IMR-90 (cell line): ENCODE measurements around the gene PIGU. TPM values are rescaled to one million over a fixed set of nuclear protein-coding genes. Genes with fewer than 3 reads are reported as not detected.
"Not testable (repeated sequence)": the region's sequence is repeated elsewhere in the genome, so short reads cannot be mapped to it uniquely, and the experiment has no call there.

Source experiments
- ATAC-seq: fragments of 200-7000 bp; cut with Tn5 transposase; 2 replicates; pipeline ENCODE4 v1.9.1; 2020; ENCODE audit warnings: low read depth, mild to moderate bottlenecking, moderate library complexity
- BruUV-seq: library from RNA; stranded (reverse); fragments of 400-500 nt; replicated peaks from 2 replicates; lab custom pipeline; 2021; lab: Mats Ljungman, UMichigan
- CTCF ChIA-PET: fragments of 300-600 bp; formaldehyde crosslinking; extraction: SDS; loops from one replicate; lab custom pipeline; 2021; ENCODE audit warnings: antibody characterized with exemption; lab: Yijun Ruan, JAX
- POLR2A ChIA-PET: fragments of 300-600 bp; sonication (Branson Sonifier 250); formaldehyde crosslinking; loops from one replicate; lab custom pipeline; 2022; ENCODE audit warnings: antibody characterized with exemption; ENCODE audit not compliant: unreplicated experiment; lab: Charles Lee
- DNase-seq: peaks from one replicate; pipeline ENCODE4 v3.0.0; 2013
- H2AFZ ChIP-seq: replicated peaks from 2 replicates; pipeline ENCODE3; 2013; ENCODE audit warnings: low read length, mild to moderate bottlenecking; ENCODE audit not compliant: poor library complexity
- H2AK5ac ChIP-seq: 2 replicates; pipeline ENCODE4 v1.6.1; 2013; ENCODE audit warnings: low read depth, low read length, inconsistent platforms
- H2AK9ac ChIP-seq: replicated peaks from 2 replicates; pipeline ENCODE3; 2013; ENCODE audit warnings: mild to moderate bottlenecking, low read depth, low read length, moderate library complexity; ENCODE audit not compliant: poor library complexity
- H2BK120ac ChIP-seq: 2 replicates; pipeline ENCODE4 v1.6.1; 2013; ENCODE audit warnings: low read depth, low read length, inconsistent platforms
- H2BK15ac ChIP-seq: 3 replicates; pipeline ENCODE4 v1.6.1; 2013; ENCODE audit warnings: low read depth, low read length, inconsistent platforms
- H2BK20ac ChIP-seq: 2 replicates; pipeline ENCODE4 v1.6.1; 2013; ENCODE audit warnings: low read depth, mild to moderate bottlenecking, inconsistent platforms, low read length, moderate library complexity
- H2BK5ac ChIP-seq: 2 replicates; pipeline ENCODE4 v1.6.1; 2013; ENCODE audit warnings: mild to moderate bottlenecking, low read depth, low read length, inconsistent platforms; ENCODE audit not compliant: poor library complexity, severe bottlenecking
- H3K14ac ChIP-seq: replicated peaks from 2 replicates; pipeline ENCODE4 v1.6.1; 2013; ENCODE audit warnings: low read depth, low read length, inconsistent platforms
- H3K18ac ChIP-seq: 2 replicates; pipeline ENCODE4 v1.6.1; 2013; ENCODE audit warnings: low read depth, low read length, control low read depth
- H3K23ac ChIP-seq: 2 replicates; pipeline ENCODE4 v1.6.1; 2013; ENCODE audit warnings: low read depth, low read length, inconsistent platforms
- H3K27ac ChIP-seq: 2 replicates; pipeline ENCODE4 v1.5.1; 2013; ENCODE audit warnings: mild to moderate bottlenecking, control low read depth, low read length; ENCODE audit not compliant: insufficient read depth
- H3K27me3 ChIP-seq: 2 replicates; pipeline ENCODE4 v1.6.1; 2013; ENCODE audit warnings: low read length; ENCODE audit not compliant: control insufficient read depth, insufficient read depth
- H3K36me3 ChIP-seq: 2 replicates; pipeline ENCODE4 v1.6.1; 2013; ENCODE audit warnings: low read length, mixed read lengths; ENCODE audit not compliant: control insufficient read depth, insufficient read depth
- H3K4ac ChIP-seq: 2 replicates; pipeline ENCODE4 v1.6.1; 2013; ENCODE audit warnings: low read depth, low read length, inconsistent platforms
- H3K4me1 ChIP-seq: 2 replicates; pipeline ENCODE4 v1.6.1; 2013; ENCODE audit warnings: low read length, mixed read lengths; ENCODE audit not compliant: control insufficient read depth, insufficient read depth
- H3K4me2 ChIP-seq: 2 replicates; pipeline ENCODE4 v1.6.1; 2013; ENCODE audit warnings: low read depth, mild to moderate bottlenecking, control low read depth, low read length, moderate library complexity
- H3K4me3 ChIP-seq: 2 replicates; pipeline ENCODE4 v1.5.1; 2013; ENCODE audit warnings: low read depth, mild to moderate bottlenecking, control low read depth, low read length, moderate library complexity; ENCODE audit not compliant: insufficient read depth
- H3K56ac ChIP-seq: 2 replicates; pipeline ENCODE4 v1.6.1; 2013; ENCODE audit warnings: low read length, inconsistent platforms; ENCODE audit not compliant: insufficient read depth; ENCODE audit errors: extremely low read depth
- H3K79me1 ChIP-seq, 2 experiments: 2 replicates each; pipeline ENCODE4 v1.6.1; 2013; ENCODE audit warnings: low read length in 2 of 2, inconsistent platforms in 1 of 2, low read depth in 1 of 2
- H3K9ac ChIP-seq: 2 replicates; pipeline ENCODE4 v1.6.1; 2013; ENCODE audit warnings: low read depth, low read length, control low read depth
- H3K9me1 ChIP-seq: 2 replicates; pipeline ENCODE4 v1.6.1; 2013; ENCODE audit warnings: low read length, inconsistent platforms; ENCODE audit not compliant: insufficient read depth
- H3K9me3 ChIP-seq: 2 replicates; pipeline ENCODE4 v1.6.1; 2013; ENCODE audit warnings: low read length; ENCODE audit not compliant: control insufficient read depth, insufficient read depth
- H4K20me1 ChIP-seq: 2 replicates; pipeline ENCODE4 v1.6.1; 2013; ENCODE audit warnings: low read length, inconsistent platforms; ENCODE audit not compliant: insufficient read depth
- H4K5ac ChIP-seq: 2 replicates; pipeline ENCODE4 v1.6.1; 2013; ENCODE audit warnings: mild to moderate bottlenecking, low read depth, low read length, control low read depth
- H4K8ac ChIP-seq, 2 experiments: 2 replicates each; pipeline ENCODE4 v1.6.1; 2013; ENCODE audit warnings: low read depth in 2 of 2, low read length in 2 of 2, control low read depth in 1 of 2, inconsistent platforms in 1 of 2
- H4K91ac ChIP-seq: 2 replicates; pipeline ENCODE4 v1.6.1; 2013; ENCODE audit warnings: low read depth, low read length, inconsistent platforms; ENCODE audit not compliant: insufficient read depth
- BHLHE40 ChIP-seq: fragments of 150-350 bp; IDR thresholded peaks from 2 replicates; pipeline ENCODE4 v1.6.1; 2016; ENCODE audit warnings: mild to moderate bottlenecking, low read depth, low read length
- FOS ChIP-seq: fragments of 150-350 bp; IDR thresholded peaks from 2 replicates; pipeline ENCODE4 v1.6.1; 2016; ENCODE audit warnings: low read depth, low read length
- MAFK ChIP-seq: IDR thresholded peaks from 2 replicates; pipeline ENCODE4 v1.6.1; 2012; ENCODE audit warnings: low read depth, low read length, improper control_type of control experiment
- NFE2L2 ChIP-seq: fragments of 150-350 bp; IDR thresholded peaks from 2 replicates; pipeline ENCODE4 v1.6.1; 2016; ENCODE audit warnings: low read depth, mild to moderate bottlenecking, low read length
- RFX5 ChIP-seq: IDR thresholded peaks from 2 replicates; pipeline ENCODE4 v1.8.0; 2012; ENCODE audit warnings: low read depth, mild to moderate bottlenecking, low read length, moderate library complexity
- SMC3 ChIP-seq: fragments of 150-350 bp; IDR thresholded peaks from 2 replicates; pipeline ENCODE4 v1.6.1; 2016; ENCODE audit warnings: low read depth, mild to moderate bottlenecking, antibody characterized with exemption, low read length, moderate library complexity
- WGBS, 2 experiments: methylation state at CpG; one replicate each; pipeline versions ENCODE4 v1.1.5 to v1.1.7; 2013; ENCODE audit warnings: missing lambda C conversion rate in 2 of 2; ENCODE audit not compliant: insufficient read length in 1 of 2; ENCODE audit errors: extremely low coverage in 2 of 2; 5-methylcytosine and 5-hydroxymethylcytosine counted together
- dilution Hi-C: fragments of 300-500 bp; cut with HindIII; formaldehyde crosslinking; loops from one replicate; pipeline ENCODE4 v1.14.3; 2018; ENCODE audit warnings: low sequenced_read_pairs; ENCODE audit not compliant: unreplicated experiment
- in situ Hi-C: fragments of 300-500 bp; cut with MboI; formaldehyde crosslinking; loops from 3 replicates; pipeline ENCODE4 v1.14.3; 2019; ENCODE audit warnings: low sequenced_read_pairs, inconsistent platforms, mixed read lengths
- intact Hi-C: fragments of 100-400 bp; cut with micrococcal nuclease; formaldehyde crosslinking; loops from 2 replicates; pipeline ENCODE4 v1.10.0; 2022
- polyA plus RNA-seq, 3 experiments: library from polyadenylated mRNA; depleted of rRNA; stranded (reverse); fragments of >200 nt; gene quantifications; 2 replicates each; pipeline ENCODE4 v1.2.3, GENCODE V29; 2012; ENCODE audit warnings: low replicate concordance in 1 of 3
- total RNA-seq: library from RNA; depleted of rRNA; stranded (reverse); fragments of >200 nt; gene quantifications from 2 replicates; pipeline ENCODE4 v1.2.3, GENCODE V29; 2012
- TF ChIP-seq, protein P1 (sequence below): fragments of 150-350 bp; IDR thresholded peaks from 2 replicates; pipeline ENCODE4 v1.6.1; 2016; ENCODE audit warnings: low read depth, mild to moderate bottlenecking, low read length, moderate library complexity, borderline replicate concordance
- TF ChIP-seq, protein P2 (sequence below): fragments of 150-350 bp; IDR thresholded peaks from 2 replicates; pipeline ENCODE4 v1.6.1; 2017; ENCODE audit warnings: mild to moderate bottlenecking, antibody characterized with exemption, low read length, low read depth

Gene PIGU
- total and polyA plus RNA-seq, 2 of the 4 experiments (the other 2 are of a cell fraction): 11.1 to 31.1 TPM

DNA sequence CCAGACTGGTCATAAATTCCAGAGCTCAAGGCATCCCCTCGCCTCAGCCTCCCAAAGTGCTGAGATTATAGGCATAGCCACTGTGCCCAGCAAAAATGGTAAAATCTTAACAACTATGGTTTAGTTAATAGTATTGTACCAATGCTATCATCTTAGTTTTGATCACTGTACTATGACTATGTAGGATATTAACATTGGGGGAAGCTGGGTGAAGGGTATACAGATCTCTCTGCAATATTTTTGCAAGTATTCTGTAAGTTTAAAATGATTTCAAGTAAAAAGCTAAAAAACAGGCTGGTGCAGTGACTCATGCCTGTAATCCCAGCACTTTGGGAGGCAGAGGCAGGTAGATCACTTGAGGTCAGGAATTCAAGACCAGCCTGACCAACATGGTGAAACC lies 7.8 kb downstream of the PIGU start:
- Histone ChIP-seq H2BK120ac (no peak overlapping the region), H2BK15ac (no peak overlapping the region), H3K36me3 (no peaks in the 10 kb centered on the region), H2AFZ (no peak overlapping the region), H3K27me3 (no peaks in the 10 kb centered on the region), H3K4me2 (no peak overlapping the region), H3K9me1 (no peaks in the 10 kb centered on the region), H3K79me1 (peaks cover 0 to 7% of the 10 kb centered on the region in 2 experiments; a peak in 3 of 4 replicates), H2AK9ac (no peak overlapping the region), H3K56ac (no peak overlapping the region), H4K5ac (no peak overlapping the region), H4K8ac (no peak overlapping the region), H4K91ac (no peak overlapping the region), H3K4ac (no peak overlapping the region), H3K4me1 (no peaks in the 10 kb centered on the region), H3K27ac (no peak overlapping the region), H3K18ac (no peak overlapping the region), H2AK5ac (no peak overlapping the region), H3K9ac (no peak overlapping the region), H2BK20ac (no peak overlapping the region), H4K20me1 (no peaks in the 10 kb centered on the region), H3K23ac (no peak overlapping the region), H3K4me3 (no peak overlapping the region), H3K9me3 (no peaks in the 10 kb centered on the region), H2BK5ac (no peak overlapping the region), H3K14ac (no peak overlapping the region)
- TF ChIP-seq MAFK (no peak), RFX5 (no peak), FOS (no peak), NFE2L2 (no peak), BHLHE40 (no peak), SMC3 (no peak)
- TF ChIP-seq, protein P1, sequence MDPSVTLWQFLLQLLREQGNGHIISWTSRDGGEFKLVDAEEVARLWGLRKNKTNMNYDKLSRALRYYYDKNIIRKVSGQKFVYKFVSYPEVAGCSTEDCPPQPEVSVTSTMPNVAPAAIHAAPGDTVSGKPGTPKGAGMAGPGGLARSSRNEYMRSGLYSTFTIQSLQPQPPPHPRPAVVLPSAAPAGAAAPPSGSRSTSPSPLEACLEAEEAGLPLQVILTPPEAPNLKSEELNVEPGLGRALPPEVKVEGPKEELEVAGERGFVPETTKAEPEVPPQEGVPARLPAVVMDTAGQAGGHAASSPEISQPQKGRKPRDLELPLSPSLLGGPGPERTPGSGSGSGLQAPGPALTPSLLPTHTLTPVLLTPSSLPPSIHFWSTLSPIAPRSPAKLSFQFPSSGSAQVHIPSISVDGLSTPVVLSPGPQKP: no peak
- TF ChIP-seq, protein P2, sequence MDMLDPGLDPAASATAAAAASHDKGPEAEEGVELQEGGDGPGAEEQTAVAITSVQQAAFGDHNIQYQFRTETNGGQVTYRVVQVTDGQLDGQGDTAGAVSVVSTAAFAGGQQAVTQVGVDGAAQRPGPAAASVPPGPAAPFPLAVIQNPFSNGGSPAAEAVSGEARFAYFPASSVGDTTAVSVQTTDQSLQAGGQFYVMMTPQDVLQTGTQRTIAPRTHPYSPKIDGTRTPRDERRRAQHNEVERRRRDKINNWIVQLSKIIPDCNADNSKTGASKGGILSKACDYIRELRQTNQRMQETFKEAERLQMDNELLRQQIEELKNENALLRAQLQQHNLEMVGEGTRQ: no peak
- POLR2A ChIA-PET: no interaction called here
- ATAC-seq (no peak), DNase-seq (no peak)
- BruUV-seq: no TSS peak
- in situ Hi-C loops (no loop called here), dilution Hi-C loops (no loop called here), intact Hi-C loops (no loop called here)
- CTCF ChIA-PET: no interaction called here
- WGBS, 2 experiments: no CpG with 5 or more reads among the region's 1 CpG

DNA sequence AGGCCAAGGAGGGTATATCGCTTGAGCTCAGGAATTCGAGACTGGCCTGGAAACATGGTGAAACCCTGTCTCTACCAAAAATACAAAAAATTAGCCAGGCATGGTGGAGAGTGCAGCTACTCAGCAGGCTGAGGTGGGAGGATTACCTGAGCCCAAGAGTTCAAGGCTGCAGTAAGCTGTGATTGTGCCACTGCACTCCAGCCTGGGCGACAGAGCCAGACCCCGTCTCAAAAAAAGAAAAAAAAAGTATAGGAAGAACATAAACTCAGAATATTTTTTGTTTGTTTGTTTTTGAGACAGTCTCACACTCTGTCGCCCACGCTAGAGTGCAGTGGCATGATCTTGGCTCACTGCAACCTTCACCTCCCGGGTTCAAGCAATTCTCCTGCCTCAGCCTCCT lies 12.1 kb downstream of the PIGU start:
- peaks cover 3 to 15% of the 10 kb centered on the region in 2 experiments; a peak in 3 of 4 replicates for H3K79me1 ChIP-seq
- H4K8ac ChIP-seq, in situ Hi-C loops, BruUV-seq, H3K4me1 ChIP-seq, DNase-seq, H2AFZ ChIP-seq, H4K91ac ChIP-seq, H3K9ac ChIP-seq, H4K5ac ChIP-seq, H3K23ac ChIP-seq, H3K18ac ChIP-seq, H3K36me3 ChIP-seq, H3K4me2 ChIP-seq, H2BK20ac ChIP-seq, H3K9me1 ChIP-seq, CTCF ChIA-PET, H3K56ac ChIP-seq, H2BK5ac ChIP-seq, H3K9me3 ChIP-seq, POLR2A ChIA-PET, ATAC-seq, H3K27ac ChIP-seq, H3K27me3 ChIP-seq, H3K14ac ChIP-seq, H3K4me3 ChIP-seq, intact Hi-C loops, H2BK15ac ChIP-seq, H2AK5ac ChIP-seq, H2AK9ac ChIP-seq, H3K4ac ChIP-seq, H2BK120ac ChIP-seq, dilution Hi-C loops: not testable (repeated sequence)
- peaks cover 12% of the 10 kb centered on the region; the same call in 1 of the 2 replicates for H4K20me1 ChIP-seq
- WGBS, 2 experiments: no CpG with 5 or more reads among the region's 7 CpGs
